H1 (cell line): ENCODE results near the gene TRIM32. TPM values are rescaled to one million over a fixed set of nuclear protein-coding genes. Genes with fewer than 3 reads are reported as not detected.

ENCODE experiments used
- CTCF ChIA-PET: fragments of 300-600 bp; sonication (Branson Sonifier 250); formaldehyde crosslinking; loops from one replicate; lab custom pipeline; 2021; ENCODE audit not compliant: partially characterized antibody; lab: Charles Lee
- POLR2A ChIA-PET: fragments of 300-600 bp; sonication (Branson Sonifier 250); formaldehyde crosslinking; loops from one replicate; lab custom pipeline; 2021; ENCODE audit warnings: inconsistent platforms; ENCODE audit not compliant: partially characterized antibody; lab: Charles Lee
- DNase-seq, 2 experiments: peaks; one replicate each; pipeline versions ENCODE4 v3.0.0 to v3.0.0-alpha.2; 2010 to 2022; ENCODE audit warnings: low spot score in 2 of 2, low read depth in 1 of 2, mixed read lengths in 1 of 2
- FAIRE-seq: peaks from 2 replicates; lab custom pipeline; 2011; peaks lifted over from hg19 to GRCh38; lab: Jason Lieb, UNC
- H2AFZ ChIP-seq: 2 replicates; pipeline ENCODE4 v1.8.1; 2012; ENCODE audit warnings: low read length, inconsistent platforms
- H2AK5ac ChIP-seq: 2 replicates; pipeline ENCODE4 v1.6.1; 2013; ENCODE audit warnings: low read depth, low read length
- H2BK120ac ChIP-seq: replicated peaks from 2 replicates; pipeline ENCODE3; 2013; ENCODE audit warnings: low read depth, low read length, inconsistent platforms
- H2BK12ac ChIP-seq: 2 replicates; pipeline ENCODE4 v1.6.1; 2013; ENCODE audit warnings: low read depth, low read length
- H2BK15ac ChIP-seq: 2 replicates; pipeline ENCODE4 v1.6.1; 2013; ENCODE audit warnings: low read length
- H2BK20ac ChIP-seq: 2 replicates; pipeline ENCODE4 v1.6.1; 2013; ENCODE audit warnings: low read length
- H2BK5ac ChIP-seq: 2 replicates; pipeline ENCODE4 v1.6.1; 2013; ENCODE audit warnings: low read depth, low read length
- H3K14ac ChIP-seq: 2 replicates; pipeline ENCODE4 v1.6.1; 2013; ENCODE audit warnings: inconsistent platforms; ENCODE audit not compliant: insufficient read length
- H3K18ac ChIP-seq: 2 replicates; pipeline ENCODE4 v1.6.1; 2013; ENCODE audit warnings: low read length; ENCODE audit errors: extremely low read depth
- H3K23ac ChIP-seq: 2 replicates; pipeline ENCODE4 v1.6.1; 2013; ENCODE audit warnings: inconsistent platforms; ENCODE audit not compliant: insufficient read length
- H3K23me2 ChIP-seq: 2 replicates; pipeline ENCODE4 v1.6.1; 2013; ENCODE audit warnings: low read depth, low read length
- H3K27ac ChIP-seq: 2 replicates; pipeline ENCODE4 v1.6.1; 2011; ENCODE audit warnings: low read depth, low read length, inconsistent platforms
- H3K27me3 ChIP-seq, 4 experiments: replicated peaks in 1 of 4; 1 replicate in 1 of 4; 2 replicates in 3 of 4; pipeline versions ENCODE4 v1.6.1 to v1.8.1; 2011 to 2013; ENCODE audit warnings: low read length in 3 of 4, mild to moderate bottlenecking in 3 of 4, inconsistent platforms in 2 of 4, mixed read lengths in 2 of 4, moderate library complexity in 1 of 4; ENCODE audit not compliant: control insufficient read depth in 3 of 4, insufficient read depth in 3 of 4; ENCODE audit errors: extremely low read depth in 1 of 4
- H3K36me3 ChIP-seq, 4 experiments: 2 replicates each; pipeline versions ENCODE4 v1.6.1 to v1.8.1; 2011 to 2013; ENCODE audit warnings: mild to moderate bottlenecking in 4 of 4, low read length in 3 of 4, moderate library complexity in 2 of 4, control low read depth in 1 of 4, inconsistent platforms in 1 of 4; ENCODE audit not compliant: insufficient read depth in 4 of 4, control insufficient read depth in 2 of 4
- H3K4ac ChIP-seq: replicated peaks from 2 replicates; pipeline ENCODE3; 2013; ENCODE audit warnings: low read length, low read depth, mixed read lengths, inconsistent platforms; ENCODE audit not compliant: insufficient read length
- H3K4me1 ChIP-seq, 4 experiments: replicated peaks in 1 of 4; 1 replicate in 1 of 4; 2 replicates in 3 of 4; pipeline versions ENCODE4 v1.6.1 to v1.8.1; 2011 to 2013; ENCODE audit warnings: low read length in 3 of 4, inconsistent platforms in 2 of 4, mixed read lengths in 1 of 4; ENCODE audit not compliant: insufficient read depth in 4 of 4, control insufficient read depth in 3 of 4
- H3K4me2 ChIP-seq, 2 experiments: 2 replicates each; pipeline versions ENCODE4 v1.6.1 to v1.8.1; 2011 to 2013; ENCODE audit warnings: low read depth in 2 of 2, low read length in 2 of 2, control low read depth in 1 of 2, inconsistent platforms in 1 of 2, mild to moderate bottlenecking in 1 of 2; ENCODE audit not compliant: insufficient read depth in 1 of 2
- H3K4me3 ChIP-seq, 4 experiments: fragments of 200-600, 300-600 bp in 1 of 4; sonication (generic), shearing (Covaris generic), sonication (Bioruptor Twin) in 1 of 4; 2 replicates each; pipeline versions ENCODE4 v1.5.1 to v1.8.1; 2011 to 2016; ENCODE audit warnings: low read length in 4 of 4, low read depth in 3 of 4, control low read depth in 2 of 4, inconsistent platforms in 2 of 4, mild to moderate bottlenecking in 2 of 4, mixed read lengths in 1 of 4, moderate library complexity in 1 of 4; ENCODE audit not compliant: insufficient read depth in 2 of 4; ENCODE audit errors: extremely low read depth in 1 of 4
- H3K56ac ChIP-seq: replicated peaks from 2 replicates; pipeline ENCODE3; 2013; ENCODE audit warnings: low read depth, mild to moderate bottlenecking, mixed read lengths, low read length, inconsistent platforms; ENCODE audit not compliant: insufficient read length
- H3K79me1 ChIP-seq: 2 replicates; pipeline ENCODE4 v1.6.1; 2013; ENCODE audit warnings: low read depth, low read length, control low read depth
- H3K79me2 ChIP-seq, 2 experiments: 2 replicates each; pipeline versions ENCODE4 v1.6.1 to v1.8.1; 2012 to 2013; ENCODE audit warnings: low read length in 2 of 2, mild to moderate bottlenecking in 2 of 2, inconsistent platforms in 1 of 2; ENCODE audit not compliant: insufficient read depth in 2 of 2, control insufficient read depth in 1 of 2
- H3K9ac ChIP-seq, 4 experiments: replicated peaks in 1 of 4; 1 replicate in 1 of 4; 2 replicates in 3 of 4; pipeline versions ENCODE4 v1.6.1 to v1.8.1; 2011 to 2013; ENCODE audit warnings: low read depth in 3 of 4, low read length in 3 of 4, control low read depth in 2 of 4, mild to moderate bottlenecking in 2 of 4, moderate library complexity in 2 of 4, inconsistent platforms in 1 of 4; ENCODE audit errors: extremely low read depth in 1 of 4
- H3K9me3 ChIP-seq, 2 experiments: 2 replicates each; pipeline versions ENCODE4 v1.6.1 to v1.8.1; 2012 to 2013; ENCODE audit warnings: mild to moderate bottlenecking in 2 of 2, moderate library complexity in 2 of 2, control low read depth in 1 of 2, inconsistent platforms in 1 of 2, low read depth in 1 of 2, low read length in 1 of 2, mixed read lengths in 1 of 2; ENCODE audit not compliant: insufficient read depth in 2 of 2
- H4K20me1 ChIP-seq, 2 experiments: replicated peaks in 1 of 2; 2 replicates each; pipeline versions ENCODE3 to v1.8.1; 2011 to 2013; ENCODE audit warnings: inconsistent platforms in 2 of 2, low read length in 2 of 2, mild to moderate bottlenecking in 1 of 2; ENCODE audit not compliant: insufficient read depth in 2 of 2, control insufficient read depth in 1 of 2
- H4K5ac ChIP-seq: 2 replicates; pipeline ENCODE4 v1.6.1; 2013; ENCODE audit warnings: low read length, low read depth, mixed read lengths, inconsistent platforms; ENCODE audit not compliant: insufficient read length
- H4K8ac ChIP-seq: 2 replicates; pipeline ENCODE4 v1.8.0; 2013; ENCODE audit warnings: mild to moderate bottlenecking, moderate library complexity, low read length, inconsistent platforms; ENCODE audit not compliant: insufficient read depth; ENCODE audit errors: extremely low read depth
- H4K91ac ChIP-seq: replicated peaks from 2 replicates; pipeline ENCODE3; 2013; ENCODE audit warnings: low read length, mixed read lengths, inconsistent platforms; ENCODE audit not compliant: insufficient read length
- BCL11A ChIP-seq, 2 experiments: IDR thresholded peaks; one replicate each; pipeline ENCODE4 v1.6.1; 2011; ENCODE audit warnings: low read depth in 2 of 2, low read length in 2 of 2, mild to moderate bottlenecking in 2 of 2
- CTBP2 ChIP-seq: IDR thresholded peaks from 2 replicates; pipeline ENCODE4 v1.7.0; 2011; ENCODE audit warnings: borderline replicate concordance, mild to moderate bottlenecking, moderate library complexity, mixed read lengths, low read length; ENCODE audit not compliant: insufficient read depth, insufficient read length
- EP300 ChIP-seq, 2 experiments: IDR thresholded peaks; 1 replicate in 1 of 2; 2 replicates in 1 of 2; pipeline ENCODE4 v1.6.1; 2011 to 2012; ENCODE audit warnings: low read depth in 2 of 2, low read length in 2 of 2, mild to moderate bottlenecking in 2 of 2, borderline replicate concordance in 1 of 2, inconsistent platforms in 1 of 2, moderate library complexity in 1 of 2
- FOSL1 ChIP-seq: IDR thresholded peaks from 2 replicates; pipeline ENCODE4 v1.6.1; 2011; ENCODE audit warnings: mild to moderate bottlenecking, low read depth, low read length, moderate library complexity; ENCODE audit not compliant: insufficient read depth
- RAD21 ChIP-seq, 2 experiments: IDR thresholded peaks in 1 of 2; conservative IDR thresholded peaks in 1 of 2; 2 replicates each; pipeline ENCODE4 v1.6.1; 2011; ENCODE audit warnings: low read depth in 2 of 2, low read length in 2 of 2, improper control_type of control experiment in 1 of 2, inconsistent platforms in 1 of 2, mild to moderate bottlenecking in 1 of 2, moderate library complexity in 1 of 2
- SIN3A ChIP-seq, 2 experiments: IDR thresholded peaks in 1 of 2; conservative IDR thresholded peaks in 1 of 2; 2 replicates each; pipeline ENCODE4 v1.6.1; 2011 to 2012; ENCODE audit warnings: low read length in 2 of 2, improper control_type of control experiment in 1 of 2, low read depth in 1 of 2, mild to moderate bottlenecking in 1 of 2
- SIRT6 ChIP-seq: IDR thresholded peaks from one replicate; pipeline ENCODE4 v1.7.1; 2012; ENCODE audit warnings: low read length, inconsistent platforms
- TAF1 ChIP-seq: IDR thresholded peaks from 2 replicates; pipeline ENCODE4 v1.6.1; 2011; ENCODE audit warnings: mild to moderate bottlenecking, low read depth, low read length
- WGBS, 2 experiments: shearing (Covaris generic) in 1 of 2; methylation state at CpG; one replicate each; pipeline versions ENCODE4 v1.1.6 to v1.1.7; 2013 to 2015; ENCODE audit warnings: low lambda C conversion rate in 2 of 2, mixed read lengths in 2 of 2, inconsistent platforms in 1 of 2, low coverage in 1 of 2, missing lambda C conversion rate in 1 of 2; ENCODE audit not compliant: insufficient replicate concordance in 2 of 2, insufficient coverage in 1 of 2, insufficient read length in 1 of 2; ENCODE audit errors: extremely low coverage in 1 of 2, missing lambda C conversion rate in 1 of 2; 5-methylcytosine and 5-hydroxymethylcytosine counted together
- polyA plus RNA-seq, 7 experiments: library from polyadenylated mRNA; depleted of rRNA in 3 of 7; stranded (reverse) in 5 of 7; unstranded in 2 of 7; fragments of >200 nt in 5 of 7; fragments of 200-250 nt in 2 of 7; gene quantifications; 1 replicate in 5 of 7; 2 replicates in 1 of 7; 4 replicates in 1 of 7; pipeline versions ENCODE4 v1.2.1 to v1.2.3, GENCODE V29; 2011 to 2013; ENCODE audit warnings: missing spikeins in 2 of 7, mixed read lengths in 2 of 7
- total RNA-seq: library from RNA; stranded (reverse); fragmentation: NEBNext Ultra II Directional; extraction: Animal tissue kit (Norgen Biotek cat#: 25700); gene quantifications from 2 replicates; pipeline ENCODE4 v1.2.1, GENCODE V29; 2021

TRIM32 gene
- total and polyA plus RNA-seq, 2 of the 8 experiments (the other 6 are each of a cell fraction or from before 2014, with no cell fraction given): 10.5 to 17.3 TPM

- H2AFZ ChIP-seq: no peak overlapping the region
- no peak overlapping the region for H3K4me2 ChIP-seq
- ChIA-PET CTCF (no interaction called here), POLR2A (interaction anchor here (0.9 kb wide), 1 partner anchor 9 kb away, joined by 3 read pairs; no protein-coding TSS in a partner anchor)
- H2AK5ac ChIP-seq: no peak overlapping the region
- no peak overlapping the region for H3K4ac ChIP-seq
- H3K4me3 ChIP-seq: no peak overlapping the region
- no peak for TF ChIP-seq EP300 (IDR thresholded peaks at IDR 0.05; ENCODE audit: borderline replicate concordance in 1 of 2, low read depth in 2 of 2, low read length in 2 of 2)
- no peak for TF ChIP-seq RAD21 (IDR thresholded peaks at IDR 0.05 in 1 of 2, conservative IDR thresholded peaks at IDR 0.05 in 1 of 2; ENCODE audit: low read depth in 2 of 2, low read length in 2 of 2)
- TF ChIP-seq SIRT6: no peak
- no peak for TF ChIP-seq CTBP2
- TF ChIP-seq SIN3A (conservative IDR thresholded peaks at IDR 0.05 in 1 of 2, IDR thresholded peaks at IDR 0.05 in 1 of 2; ENCODE audit: low read depth in 1 of 2, low read length in 2 of 2): no peak
- TF ChIP-seq BCL11A (IDR thresholded peaks at IDR 0.05; ENCODE audit: low read depth in 2 of 2, low read length in 2 of 2): no peak
- no peak for TF ChIP-seq FOSL1
- TF ChIP-seq TAF1: no peak
- H3K79me1 ChIP-seq: no peaks in the 10 kb centered on the region
- no peak overlapping the region for H3K14ac ChIP-seq
- no peak overlapping the region for H3K27ac ChIP-seq
- H3K18ac ChIP-seq: no peak overlapping the region
- no peak overlapping the region for H4K91ac ChIP-seq
- no peak overlapping the region for H2BK120ac ChIP-seq
- FAIRE-seq (no peak), DNase-seq (no peak)
- 89% methylated on average over 4 of the region's 4 CpGs; no CpG with 5 or more reads in 1 of the 2 experiments for WGBS, 2 experiments
- no peak overlapping the region for H2BK15ac ChIP-seq
- H3K56ac ChIP-seq: no peak overlapping the region
- H3K79me2 ChIP-seq: no peaks in the 10 kb centered on the region
- H3K23ac ChIP-seq: no peak overlapping the region
- no peak overlapping the region for H2BK5ac ChIP-seq
- H4K20me1 ChIP-seq: no peaks in the 10 kb centered on the region
- H2BK12ac ChIP-seq: no peak overlapping the region
- no peaks in the 10 kb centered on the region for H3K27me3 ChIP-seq
- H2BK20ac ChIP-seq: no peak overlapping the region
- H3K4me1 ChIP-seq: peaks cover 0 to 9% (median 2%) of the 10 kb centered on the region in 4 experiments; a peak in 2 of 7 replicates
- no peak overlapping the region for H3K9ac ChIP-seq
- no peaks in the 10 kb centered on the region for H3K9me3 ChIP-seq
- H4K8ac ChIP-seq: no peak overlapping the region
- H3K23me2 ChIP-seq: no peaks in the 10 kb centered on the region
- H3K36me3 ChIP-seq: no peaks in the 10 kb centered on the region
- H4K5ac ChIP-seq: no peak overlapping the region
Measured at GRCh38 chr9:116718111-116718510, 31.0 kb downstream of the TRIM32 start.
